ENCODE results near the gene KCNMA1.

Gene KCNMA1

DNA sequence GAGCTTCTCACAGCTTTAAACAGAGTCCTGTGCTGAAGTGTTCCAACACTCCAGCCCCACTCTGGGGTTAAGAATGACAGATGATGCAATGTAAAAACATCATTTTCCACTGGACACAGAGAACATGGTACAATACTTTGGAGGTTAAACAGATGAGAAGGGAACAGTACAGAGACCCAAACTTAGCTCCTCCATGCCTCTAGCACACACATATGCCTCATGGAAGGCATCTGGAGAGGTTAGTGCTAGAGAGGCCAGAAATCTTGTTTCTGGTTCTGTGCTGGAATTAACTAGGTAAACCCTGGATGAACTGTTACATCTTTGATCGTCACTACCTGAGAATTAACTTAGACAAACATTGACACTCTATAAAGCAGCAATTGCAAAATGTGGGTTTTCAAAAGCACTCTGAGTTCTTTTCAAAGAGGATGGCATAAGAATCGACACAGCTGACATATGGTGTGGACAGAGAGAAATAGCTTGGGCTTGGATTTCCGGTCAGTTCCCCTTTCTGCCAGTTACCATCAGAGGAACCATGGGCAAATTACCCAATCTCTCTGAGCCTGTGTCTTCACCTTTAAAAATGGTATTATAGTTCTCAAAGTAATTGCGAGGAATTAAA is 81.9 kb downstream of the KCNMA1 start:
- no peak for DNase-seq (ENCODE audit: low spot score)

DNA sequence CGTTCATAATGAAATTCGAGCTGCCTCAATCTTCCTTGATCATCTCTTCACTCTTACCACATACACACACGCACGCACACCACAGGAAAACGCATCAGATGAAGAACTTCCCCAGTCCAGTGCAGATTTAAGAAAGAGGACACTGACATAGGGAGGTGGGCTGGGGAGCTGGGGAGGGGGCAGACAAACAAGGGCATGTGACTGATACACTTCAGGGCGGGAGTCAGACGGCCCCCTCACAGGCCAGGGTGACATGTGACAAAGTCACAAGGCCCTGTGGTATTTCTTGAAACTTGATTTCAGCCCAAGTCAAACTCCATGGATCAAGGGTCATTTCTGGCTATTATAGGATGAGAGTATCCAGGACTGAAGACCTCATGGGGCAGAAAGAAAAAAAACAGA is 82.6 kb downstream of the KCNMA1 start:
- DNase-seq (ENCODE audit: low spot score), result no peak

DNA sequence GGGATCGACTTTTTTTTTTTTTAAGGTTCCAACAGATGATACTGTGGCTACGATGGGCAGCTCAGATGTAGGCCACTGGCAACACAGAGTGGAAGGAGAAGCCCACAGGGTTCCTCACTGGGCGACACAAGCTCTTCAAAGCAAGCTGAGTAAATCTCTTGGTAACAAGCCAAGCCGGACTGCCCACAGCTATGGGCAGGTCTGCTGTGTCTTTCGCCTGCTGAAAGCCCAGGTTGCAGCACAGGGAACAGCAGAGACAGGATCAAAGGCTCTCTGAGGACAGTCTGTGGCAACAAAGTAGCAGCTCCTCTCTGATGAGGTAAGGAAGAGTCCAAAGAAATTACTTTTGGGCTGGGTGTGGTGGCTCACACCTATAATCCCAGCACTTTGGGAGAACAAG is 83.6 kb downstream of the KCNMA1 start:
- peak; percentile 28 for DNase-seq (ENCODE audit: low spot score)

DNA sequence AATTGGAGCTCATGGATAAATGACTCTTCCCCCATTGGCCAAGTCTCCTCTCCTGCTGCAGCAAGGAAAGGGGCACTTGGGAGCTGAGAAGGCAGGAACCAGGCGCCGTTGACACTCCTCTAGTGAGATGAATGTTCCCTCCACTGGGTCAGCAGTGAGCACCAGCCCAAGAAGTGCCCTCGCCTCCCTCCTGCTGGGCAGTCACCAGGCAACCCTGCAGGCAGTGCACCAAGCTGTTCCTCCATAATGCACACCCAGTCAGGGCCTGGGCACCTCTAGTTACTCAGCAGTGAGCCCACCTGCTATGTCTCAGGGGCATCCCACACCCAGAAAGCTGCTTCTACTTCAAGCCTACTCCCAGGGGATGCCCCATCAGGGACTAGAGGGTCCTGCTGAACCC is 84.3 kb downstream of the KCNMA1 start:
- no peak for DNase-seq (ENCODE audit: low spot score)

DNA sequence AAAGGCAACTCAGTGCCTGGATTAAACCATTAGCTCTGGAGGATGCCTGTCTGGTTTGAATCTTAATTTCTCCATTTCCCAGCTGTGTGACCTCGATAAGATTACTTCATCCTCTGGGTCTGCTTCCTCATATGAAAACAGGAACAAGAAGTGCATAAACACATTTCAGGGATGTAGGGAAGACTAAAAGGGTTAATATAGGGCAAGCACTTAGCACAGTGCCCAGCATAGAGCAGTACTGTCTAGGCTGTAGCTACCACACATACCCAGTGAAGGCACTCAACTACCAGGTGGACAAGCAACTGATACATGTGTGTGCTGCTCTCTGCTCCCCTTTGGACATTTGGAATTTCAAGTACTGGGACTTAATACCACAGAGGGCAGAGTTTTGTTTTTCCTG is 85.4 kb downstream of the KCNMA1 start:
- DNase-seq (ENCODE audit: low spot score), result no peak

DNA sequence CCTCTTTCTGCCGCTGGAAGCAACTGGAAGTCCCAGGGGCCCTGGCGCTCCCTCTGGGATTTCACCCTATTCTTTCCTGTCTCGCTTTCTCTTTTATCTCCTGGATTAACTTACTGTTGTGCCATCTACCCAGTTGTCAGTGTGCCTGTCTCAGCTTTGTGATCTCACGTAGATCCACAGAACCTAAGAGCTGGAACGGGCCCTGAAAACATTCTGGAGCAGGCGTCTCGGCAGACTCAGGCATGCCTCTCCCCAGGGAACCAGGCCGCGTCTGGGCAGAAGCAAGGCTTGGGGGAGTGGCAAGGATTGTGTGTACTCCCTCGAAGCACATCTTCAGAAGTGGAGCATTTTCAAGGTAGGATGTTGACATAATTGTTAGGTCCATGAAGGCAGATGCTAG is 87.2 kb downstream of the KCNMA1 start:
- no peak for DNase-seq (ENCODE audit: low spot score)

DNA sequence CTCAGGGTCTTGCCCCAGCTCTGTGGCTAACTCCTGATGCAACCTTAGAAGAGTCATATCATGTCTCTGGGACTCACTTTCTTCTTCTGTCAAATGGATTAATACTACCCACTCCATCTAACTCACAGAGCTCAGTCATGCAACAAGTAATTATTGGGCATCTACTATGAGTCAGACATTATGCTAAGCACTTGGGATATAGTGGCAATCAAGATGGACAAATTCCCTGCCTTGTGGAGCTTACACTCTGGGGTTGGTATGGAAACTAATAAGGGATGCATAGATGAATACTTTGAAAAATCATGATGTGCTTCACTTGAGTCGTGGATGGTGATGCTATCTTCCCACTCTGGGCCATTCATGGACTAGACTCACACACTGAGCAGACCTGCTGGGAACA is 88.9 kb downstream of the KCNMA1 start:
- peak; percentile 55 for DNase-seq (ENCODE audit: low spot score)

DNA sequence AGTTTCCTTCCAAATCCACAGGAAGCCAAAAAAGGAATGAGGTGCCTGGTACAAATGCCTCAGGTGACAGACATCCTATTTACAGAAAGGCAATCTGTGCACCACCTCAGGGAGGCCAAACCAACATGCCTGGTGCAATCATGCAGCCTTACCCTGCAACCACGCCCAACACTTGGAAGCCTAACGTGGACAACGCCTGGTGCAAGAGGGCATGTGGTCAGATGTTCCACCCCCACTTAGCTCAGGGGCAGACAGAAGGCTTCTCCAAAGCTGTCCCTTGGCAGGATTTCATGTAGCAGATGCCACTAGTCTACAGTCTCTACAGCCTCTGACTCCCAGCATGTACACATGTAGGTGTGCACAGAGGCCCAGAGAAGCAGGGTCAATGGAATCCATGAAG is 89.5 kb downstream of the KCNMA1 start:
- no peak for DNase-seq (ENCODE audit: low spot score)

DNA sequence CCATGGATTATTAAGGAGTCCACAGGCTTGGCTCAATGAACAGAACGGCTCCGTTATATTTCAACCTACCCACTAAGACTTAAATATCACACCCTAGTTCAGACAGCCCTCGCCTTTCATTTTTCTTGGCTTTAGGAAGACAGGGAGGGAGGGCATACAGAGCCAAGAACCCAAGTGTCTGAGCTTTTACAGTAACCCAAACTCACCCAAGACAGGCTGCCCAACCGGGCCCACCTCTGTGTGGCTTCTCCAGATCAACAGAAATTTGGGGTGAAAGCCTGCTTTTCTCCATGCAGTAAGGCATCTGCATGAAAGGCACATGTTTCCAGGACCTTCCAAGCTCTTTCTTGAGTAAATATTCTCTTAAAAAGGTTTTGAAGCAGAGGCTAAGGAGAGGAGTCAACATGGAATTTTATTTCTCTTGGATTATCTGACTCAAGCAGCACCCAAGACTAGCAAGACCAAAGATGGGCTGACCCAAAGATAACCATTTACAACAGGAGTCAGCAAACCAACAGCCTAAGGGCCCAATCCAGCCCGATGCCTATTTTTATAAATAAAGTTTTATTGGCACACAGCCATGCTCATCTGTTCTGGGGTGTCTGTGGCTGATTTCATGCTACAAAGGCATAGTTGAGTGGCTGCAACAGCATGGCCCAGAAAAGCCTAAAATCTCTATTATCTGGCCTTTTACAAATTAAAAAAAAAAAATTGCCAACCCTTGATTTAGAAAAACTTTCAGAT is 90.1 kb downstream of the KCNMA1 start:
- DNase-seq (ENCODE audit: low spot score), result no peak

DNA sequence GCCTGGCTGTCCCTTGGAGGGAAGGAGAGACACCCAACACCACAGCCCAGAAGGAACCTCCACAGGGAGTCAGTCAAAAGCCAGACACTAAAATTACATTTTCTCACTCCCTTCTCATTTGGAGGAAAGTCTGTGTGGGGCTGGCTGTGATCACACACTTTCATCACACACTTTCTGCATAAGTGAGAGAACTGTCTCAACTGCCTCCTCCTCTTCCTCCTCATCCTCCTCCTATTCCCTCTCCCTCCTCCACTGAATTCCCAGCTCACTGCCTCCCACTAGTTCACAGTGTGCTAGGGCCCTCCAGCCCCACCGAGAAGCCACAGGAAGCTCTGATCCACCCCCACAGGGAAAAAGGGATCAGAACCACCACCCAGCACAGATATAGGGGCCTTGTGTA is 91.6 kb downstream of the KCNMA1 start:
- no peak for DNase-seq (ENCODE audit: low spot score)

DNA sequence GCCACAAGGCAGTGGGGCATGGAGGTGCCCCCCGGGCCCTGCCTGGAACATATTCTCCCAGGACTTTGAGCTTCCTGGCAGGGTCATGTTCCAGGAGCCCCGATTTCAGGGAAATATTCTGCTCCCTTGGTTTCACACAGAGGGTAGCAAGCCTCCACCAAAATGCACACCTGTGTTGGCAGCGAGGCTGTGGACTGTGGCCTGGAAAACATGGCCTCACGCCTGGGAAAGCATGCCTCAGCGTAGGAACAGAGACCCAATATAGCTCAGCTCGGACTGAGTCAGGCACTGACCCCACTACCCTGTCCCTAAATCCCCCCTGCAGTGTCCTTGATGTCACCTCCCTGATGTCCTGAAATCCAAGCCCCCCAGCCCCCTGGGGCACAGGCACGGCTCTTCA is 92.0 kb downstream of the KCNMA1 start:
- DNase-seq (ENCODE audit: low spot score), result no peak

DNA sequence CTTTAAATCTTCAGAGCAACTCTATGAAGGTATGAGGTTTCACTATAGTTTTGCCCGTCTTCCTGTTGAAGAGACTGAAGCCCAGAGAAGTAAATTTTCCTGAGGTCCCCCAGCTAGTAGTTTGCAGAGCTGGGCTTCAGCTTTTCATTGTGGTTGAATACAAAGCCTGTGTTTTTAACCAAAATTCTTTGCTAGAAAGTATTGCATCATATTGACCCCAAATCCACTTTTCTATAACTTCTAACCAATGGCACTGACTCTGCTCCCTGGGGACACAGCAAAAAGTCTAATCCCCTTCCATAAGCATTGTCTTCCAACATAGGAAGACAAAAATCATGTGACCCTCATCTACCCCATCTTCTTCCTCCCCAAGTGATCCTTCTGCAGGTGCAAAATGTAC is 93.0 kb downstream of the KCNMA1 start:
- no peak for DNase-seq (ENCODE audit: low spot score)

DNA sequence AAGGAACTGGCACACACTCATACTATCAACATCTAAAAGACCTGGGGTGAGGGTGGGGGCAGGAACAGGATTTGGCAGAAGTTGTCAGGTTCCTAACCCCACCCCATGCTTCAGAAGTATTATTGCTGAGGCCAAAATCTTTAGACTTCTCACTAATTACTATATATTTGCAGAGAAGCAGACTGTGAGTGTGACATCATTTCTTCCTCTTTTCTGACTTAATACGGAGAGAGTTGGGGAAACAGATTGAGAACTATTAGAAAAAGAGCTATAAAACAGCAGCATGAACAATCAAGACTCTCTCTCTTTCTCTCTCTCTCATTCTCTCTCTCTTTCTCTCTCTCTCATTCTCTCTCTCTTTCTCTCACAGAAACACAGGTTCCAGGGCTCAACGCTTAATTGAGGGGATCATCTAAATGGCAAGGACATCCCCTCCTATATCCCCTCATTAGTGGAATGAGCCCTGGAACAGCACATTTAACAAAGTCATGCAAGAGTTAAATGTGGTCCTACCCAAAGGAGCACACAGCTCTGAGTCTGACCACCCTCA is 94.8 kb downstream of the KCNMA1 start:
- no peak for DNase-seq (ENCODE audit: low spot score)

DNA sequence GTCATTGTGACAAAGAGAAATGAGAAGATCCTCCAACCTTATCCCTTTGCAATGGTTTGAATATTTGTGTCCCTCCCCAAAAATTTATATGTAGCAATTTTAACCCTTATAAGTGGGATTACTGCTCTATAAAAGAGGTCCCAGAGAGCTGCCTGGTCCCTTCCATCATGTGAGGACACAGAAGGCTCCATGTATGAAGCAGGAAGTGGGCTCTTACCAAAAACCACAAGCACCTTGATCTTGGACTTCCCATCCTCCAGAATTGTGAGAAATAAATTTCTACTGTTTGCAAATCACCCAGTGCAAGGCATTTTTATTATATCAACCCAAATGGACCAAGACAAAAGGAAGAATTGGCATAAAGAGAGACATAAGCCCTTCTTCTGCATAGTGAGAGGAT is 95.7 kb downstream of the KCNMA1 start:
- no peak for DNase-seq (ENCODE audit: low spot score)

DNA sequence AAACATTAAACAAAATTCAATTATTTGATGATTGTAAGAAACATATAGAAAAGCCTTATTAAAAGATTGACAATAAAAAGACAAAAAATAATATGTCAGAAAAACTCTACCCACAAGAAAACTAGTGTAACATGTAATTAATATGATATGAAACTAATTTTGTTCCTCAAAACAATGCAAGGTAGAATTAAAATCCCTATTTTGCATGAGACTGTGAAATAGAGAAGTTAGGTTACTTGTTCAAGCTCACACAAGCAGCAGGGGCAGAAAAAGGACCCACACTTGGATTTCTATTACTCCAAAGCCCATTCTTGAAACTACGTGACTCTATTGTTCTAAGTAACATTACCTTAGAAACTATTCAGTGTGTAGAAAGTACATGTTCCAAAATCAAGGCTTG is 96.4 kb downstream of the KCNMA1 start:
- DNase-seq (ENCODE audit: low spot score), result no peak

DNA sequence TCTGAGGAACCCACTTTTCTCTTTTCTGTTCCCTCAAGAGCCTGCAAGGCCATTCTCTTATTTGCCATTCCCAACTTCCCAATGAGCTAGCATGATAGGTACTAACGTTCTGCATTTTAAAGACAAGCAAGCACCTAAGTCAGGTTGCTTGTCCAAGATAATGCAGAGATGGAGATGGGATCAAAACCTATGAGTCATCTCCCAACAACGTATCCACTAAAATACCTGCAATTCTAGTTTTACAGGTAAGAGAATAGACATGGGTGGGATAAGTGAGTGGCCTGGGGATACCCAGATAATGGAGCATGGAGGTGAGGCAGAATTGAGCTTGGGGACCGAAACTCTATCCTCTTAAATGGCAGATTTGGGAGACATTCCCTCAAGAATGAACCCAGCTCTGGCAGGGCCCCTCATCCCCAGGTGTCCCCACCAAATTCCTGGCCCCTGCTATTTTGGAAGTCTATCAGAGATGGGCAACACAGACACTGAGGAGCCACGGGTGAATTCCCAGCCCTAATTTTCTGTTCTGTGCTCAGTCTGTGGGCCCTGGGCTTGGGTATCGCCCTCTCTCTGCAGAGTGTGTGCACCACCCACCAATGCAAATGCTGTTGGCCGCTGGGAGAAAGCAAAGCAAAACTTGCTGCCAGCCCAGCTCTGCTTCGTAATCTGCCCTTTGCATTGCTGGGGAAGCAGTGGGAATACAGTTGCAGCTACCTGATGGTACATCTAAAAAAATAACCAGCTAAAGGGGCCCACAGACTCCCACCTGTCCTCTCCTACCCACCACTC is 98.3 kb downstream of the KCNMA1 start:
- no peak for DNase-seq (ENCODE audit: low spot score)

DNA sequence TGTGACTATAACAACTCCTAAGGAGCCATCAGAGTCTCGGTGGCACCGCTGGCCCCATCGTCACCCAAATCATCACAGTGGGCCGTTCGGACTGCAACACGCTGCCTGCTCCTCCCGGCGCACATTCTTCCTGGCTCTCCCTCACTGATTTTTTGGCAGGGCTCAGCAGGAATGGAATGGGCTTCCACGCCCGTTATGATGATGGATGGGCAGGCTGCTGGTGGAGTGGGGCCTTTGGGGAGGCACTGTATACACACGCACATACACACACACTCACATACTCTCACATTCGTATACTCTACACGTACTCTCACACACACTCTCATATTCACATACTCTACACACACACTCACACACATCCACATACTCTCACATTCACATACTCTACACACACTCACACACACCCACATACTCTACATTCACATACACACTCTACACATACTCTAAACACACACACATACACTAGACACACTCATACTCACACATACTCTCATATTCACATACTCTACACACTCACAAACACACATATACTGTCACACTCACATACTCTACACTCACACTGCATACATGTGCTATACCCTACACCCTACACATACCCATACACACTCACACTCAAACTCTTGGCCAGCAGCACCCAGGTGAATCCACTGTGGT is 99.8 kb downstream of the KCNMA1 start:
- no peak for DNase-seq (ENCODE audit: low spot score)

DNA sequence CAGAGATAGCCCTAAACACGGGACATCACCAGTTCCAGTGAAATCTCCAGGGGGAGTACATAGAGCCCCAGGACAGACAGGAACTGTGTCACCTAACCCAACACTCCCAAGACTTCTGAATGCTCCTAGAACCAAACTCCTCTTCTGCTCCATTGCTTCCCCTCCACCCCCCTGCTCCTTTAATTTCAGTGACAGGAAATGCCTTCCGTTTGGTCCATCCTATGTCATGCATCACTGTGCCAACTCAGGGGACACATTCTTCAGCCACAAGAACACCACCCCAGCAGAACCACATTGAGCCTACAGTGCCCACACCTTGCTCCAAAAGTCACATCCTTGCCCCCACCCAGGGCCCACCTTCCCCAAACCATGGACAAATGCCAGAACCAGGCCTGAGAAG is 100.5 kb downstream of the KCNMA1 start:
- DNase-seq (ENCODE audit: low spot score), result peak; percentile 45

DNA sequence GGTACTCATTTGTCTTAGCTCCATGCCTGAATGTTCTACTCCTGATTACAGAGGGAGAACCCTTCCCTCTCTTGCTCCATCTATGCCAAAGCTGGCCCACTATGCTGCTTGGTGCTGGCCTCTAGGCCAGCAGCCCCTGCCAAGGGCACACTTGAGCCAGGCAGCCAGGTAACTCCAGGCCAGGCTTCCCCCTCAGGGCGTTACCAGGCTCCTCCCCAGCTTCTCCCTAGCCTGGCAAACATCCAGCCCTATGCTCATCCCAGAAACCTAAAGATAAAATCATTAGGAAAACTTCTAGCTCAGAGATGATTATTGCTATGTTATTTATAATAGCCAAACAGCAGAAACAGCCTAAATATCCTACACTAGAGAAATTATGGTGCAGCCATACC is 103.7 kb downstream of the KCNMA1 start:
- peak; percentile 31 for DNase-seq (ENCODE audit: low spot score)

DNA sequence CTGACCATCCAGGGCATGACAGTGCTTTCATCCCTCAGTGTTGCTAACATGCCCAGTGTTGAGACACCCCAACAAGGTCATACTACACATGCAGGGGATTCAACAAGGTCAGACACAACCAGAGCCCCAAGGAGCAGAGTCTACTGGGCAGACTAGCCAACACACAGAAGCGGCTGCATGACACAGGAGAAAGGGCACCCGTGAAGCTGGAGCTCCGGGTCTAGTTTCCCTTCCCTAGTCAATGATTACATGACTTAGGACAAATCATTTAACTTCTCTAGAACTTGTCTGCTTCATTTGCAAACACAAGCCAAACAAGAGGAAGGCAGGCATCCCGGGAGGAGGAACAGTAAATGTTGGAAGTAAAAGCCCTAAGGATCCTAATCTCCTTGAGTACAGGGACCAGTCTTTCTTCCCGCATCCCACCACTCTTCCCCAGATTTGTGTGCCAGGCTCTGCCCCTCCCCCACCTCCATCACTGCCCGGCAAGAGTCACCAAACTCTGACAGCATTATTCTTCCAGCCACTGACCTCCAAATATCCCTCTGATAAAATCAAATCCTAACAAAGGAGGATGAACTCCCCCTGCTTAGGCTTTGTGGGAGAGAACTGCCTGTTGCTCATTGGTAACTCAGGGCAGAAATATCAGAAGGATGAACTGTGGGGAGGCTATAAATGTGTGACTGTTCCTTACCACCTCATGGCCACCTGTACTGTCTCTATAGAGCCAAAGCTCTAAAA is 104.3 kb downstream of the KCNMA1 start:
- peak; percentile 81 for DNase-seq (ENCODE audit: low spot score)

DNA sequence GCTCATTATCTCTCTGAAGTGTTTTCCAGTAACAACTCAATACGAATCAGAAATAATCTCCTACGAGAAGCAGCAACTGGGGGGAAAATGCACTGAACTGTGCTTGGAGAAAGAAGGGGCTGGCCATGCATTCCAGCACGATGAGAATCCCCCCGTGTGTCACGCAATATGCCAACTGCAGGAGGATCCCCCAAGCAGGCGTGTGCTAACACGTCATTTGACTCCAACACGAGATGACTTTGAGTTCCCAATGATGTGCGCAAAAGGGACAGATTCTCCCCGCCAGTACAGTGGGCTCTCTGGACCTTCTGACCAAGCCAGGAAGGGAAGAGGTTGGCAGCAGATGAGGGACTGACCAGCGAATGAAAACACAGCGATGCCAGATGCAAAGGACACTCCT is 105.5 kb downstream of the KCNMA1 start:
- DNase-seq (ENCODE audit: low spot score), result no peak

Data from kidney tubule cell (primary cell).